ENCODE data around the gene ADAM10. TPM values are rescaled to one million over a fixed set of nuclear protein-coding genes. Genes with fewer than 3 reads are reported as not detected.
A peak's percentile ranks its signal among the peaks of the same experiment; 100 is the strongest.

The ADAM10 gene
- total RNA-seq, 1 donor from 2014 or later = 243 TPM

DNA sequence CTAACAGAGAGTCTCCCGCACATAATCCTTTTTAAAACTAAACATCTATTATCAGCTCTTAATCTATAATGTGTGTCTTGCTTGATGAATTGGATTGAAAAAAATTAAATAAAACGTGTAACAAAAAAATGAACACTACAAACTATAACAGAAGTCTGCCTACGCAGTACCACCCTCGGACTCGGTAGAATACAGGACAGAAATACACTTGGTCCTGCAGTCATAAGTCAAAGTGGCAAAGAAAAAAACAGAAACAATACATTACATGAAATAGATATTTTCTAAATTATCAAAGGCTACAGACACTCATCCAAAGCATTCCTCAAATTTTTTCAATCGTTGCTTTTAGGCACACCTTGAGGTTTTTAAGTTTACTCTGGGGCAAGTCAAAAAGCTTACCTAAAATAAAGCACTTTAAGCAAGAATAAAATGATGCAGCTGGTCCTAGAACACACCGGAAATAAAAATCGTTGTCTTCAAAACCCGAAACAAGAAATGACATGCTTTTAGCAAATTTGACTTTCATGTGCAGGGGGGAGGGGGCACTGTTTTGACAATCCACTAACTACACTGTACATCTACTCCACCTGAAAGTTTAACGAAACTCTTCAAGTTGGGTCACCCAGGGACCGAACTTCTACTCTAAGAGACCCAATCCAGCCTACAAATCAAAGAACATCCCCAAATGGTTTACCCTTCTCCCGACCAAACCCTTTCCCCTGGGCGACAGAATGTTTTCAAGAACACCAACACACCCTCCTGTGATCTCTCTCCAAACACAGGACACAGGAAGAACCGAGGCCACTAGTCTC lies 1.3 kb downstream of the ADAM10 start:
- peak overlapping the region; percentile 87 for H3K4me3 ChIP-seq (ENCODE audit: insufficient read depth, low read depth, low read length)
- H3K79me2 ChIP-seq (ENCODE audit: insufficient read depth, low read length) = peaks cover 56% of the 10 kb centered on the region
- Mint-ChIP-seq H3K27ac (ENCODE audit: unreplicated experiment) (peak overlapping the region; percentile 66), H3K27me3 (ENCODE audit: low read depth, unreplicated experiment) (no peaks in the 10 kb centered on the region), H3K4me3 (ENCODE audit: unreplicated experiment) (peak overlapping the region; percentile 99), H3K4me1 (ENCODE audit: low read depth, unreplicated experiment) (peaks cover 12% of the 10 kb centered on the region), H3K36me3 (ENCODE audit: low read depth, unreplicated experiment) (no peaks in the 10 kb centered on the region), H3K9me3 (ENCODE audit: unreplicated experiment) (no peaks in the 10 kb centered on the region)
- TF ChIP-seq EZH2 (IDR thresholded peaks at IDR 0.05; ENCODE audit: insufficient read depth, low read length) = no peak
- TF ChIP-seq, protein P1, sequence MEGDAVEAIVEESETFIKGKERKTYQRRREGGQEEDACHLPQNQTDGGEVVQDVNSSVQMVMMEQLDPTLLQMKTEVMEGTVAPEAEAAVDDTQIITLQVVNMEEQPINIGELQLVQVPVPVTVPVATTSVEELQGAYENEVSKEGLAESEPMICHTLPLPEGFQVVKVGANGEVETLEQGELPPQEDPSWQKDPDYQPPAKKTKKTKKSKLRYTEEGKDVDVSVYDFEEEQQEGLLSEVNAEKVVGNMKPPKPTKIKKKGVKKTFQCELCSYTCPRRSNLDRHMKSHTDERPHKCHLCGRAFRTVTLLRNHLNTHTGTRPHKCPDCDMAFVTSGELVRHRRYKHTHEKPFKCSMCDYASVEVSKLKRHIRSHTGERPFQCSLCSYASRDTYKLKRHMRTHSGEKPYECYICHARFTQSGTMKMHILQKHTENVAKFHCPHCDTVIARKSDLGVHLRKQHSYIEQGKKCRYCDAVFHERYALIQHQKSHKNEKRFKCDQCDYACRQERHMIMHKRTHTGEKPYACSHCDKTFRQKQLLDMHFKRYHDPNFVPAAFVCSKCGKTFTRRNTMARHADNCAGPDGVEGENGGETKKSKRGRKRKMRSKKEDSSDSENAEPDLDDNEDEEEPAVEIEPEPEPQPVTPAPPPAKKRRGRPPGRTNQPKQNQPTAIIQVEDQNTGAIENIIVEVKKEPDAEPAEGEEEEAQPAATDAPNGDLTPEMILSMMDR (IDR thresholded peaks at IDR 0.05; ENCODE audit: insufficient read depth, low read depth, low read length) = no peak
- DNase-seq (ENCODE audit: low read depth) (no peak), FAIRE-seq (no peak)
- peak overlapping the region; percentile 91 for H3K9ac ChIP-seq (ENCODE audit: low read length)
- peak overlapping the region; percentile 92 for H2AFZ ChIP-seq (ENCODE audit: low read depth, low read length)
- no peaks in the 10 kb centered on the region for H3K27me3 ChIP-seq (ENCODE audit: insufficient read depth, low read length)
- no peaks in the 10 kb centered on the region for H3K9me3 ChIP-seq (ENCODE audit: insufficient read depth, low read depth, low read length)
- H3K36me3 ChIP-seq (ENCODE audit: insufficient read depth, low read length) = no peaks in the 10 kb centered on the region
- peak overlapping the region; percentile 92 for H3K27ac ChIP-seq (ENCODE audit: low read depth, low read length)
- H3K4me2 ChIP-seq (ENCODE audit: low read length) = peak overlapping the region; percentile 97
- H3K4me1 ChIP-seq (ENCODE audit: insufficient read depth, low read length) = peaks cover 19% of the 10 kb centered on the region
- H4K20me1 ChIP-seq (ENCODE audit: insufficient read depth, low read length) = peaks cover 41% of the 10 kb centered on the region

GRCh38 chr15:58746174-58746573 lies 3.3 kb downstream of the ADAM10 start:
- Histone ChIP-seq H3K4me1 (ENCODE audit: insufficient read depth, low read length) (peaks cover 24% of the 10 kb centered on the region), H3K36me3 (ENCODE audit: insufficient read depth, low read length) (no peaks in the 10 kb centered on the region), H3K9me3 (ENCODE audit: insufficient read depth, low read depth, low read length) (no peaks in the 10 kb centered on the region), H3K4me3 (ENCODE audit: insufficient read depth, low read depth, low read length) (no peak overlapping the region), H3K79me2 (ENCODE audit: insufficient read depth, low read length) (peaks cover 76% of the 10 kb centered on the region), H3K27ac (ENCODE audit: low read depth, low read length) (no peak overlapping the region), H3K9ac (ENCODE audit: low read length) (no peak overlapping the region), H3K4me2 (ENCODE audit: low read length) (peak overlapping the region; percentile 9), H4K20me1 (ENCODE audit: insufficient read depth, low read length) (peaks cover 61% of the 10 kb centered on the region), H2AFZ (ENCODE audit: low read depth, low read length) (no peak overlapping the region), H3K27me3 (ENCODE audit: insufficient read depth, low read length) (no peaks in the 10 kb centered on the region)
- Mint-ChIP-seq H3K4me3 (ENCODE audit: unreplicated experiment) (peak overlapping the region; percentile 70), H3K36me3 (ENCODE audit: low read depth, unreplicated experiment) (no peaks in the 10 kb centered on the region), H3K27ac (ENCODE audit: unreplicated experiment) (no peak overlapping the region), H3K27me3 (ENCODE audit: low read depth, unreplicated experiment) (no peaks in the 10 kb centered on the region), H3K4me1 (ENCODE audit: low read depth, unreplicated experiment) (peaks cover 22% of the 10 kb centered on the region), H3K9me3 (ENCODE audit: unreplicated experiment) (no peaks in the 10 kb centered on the region)
- FAIRE-seq (no peak), DNase-seq (ENCODE audit: low read depth) (no peak)
- TF ChIP-seq, protein P1 (IDR thresholded peaks at IDR 0.05; ENCODE audit: insufficient read depth, low read depth, low read length) = no peak
- TF ChIP-seq EZH2 (IDR thresholded peaks at IDR 0.05; ENCODE audit: insufficient read depth, low read length) = no peak
